ENCODE data around the gene SLC28A3. TPM values are rescaled to one million over a fixed set of nuclear protein-coding genes. Genes with fewer than 3 reads are reported as not detected.

The SLC28A3 gene
- total RNA-seq, 1 donor from 2014 or later, result not detected

- Mint-ChIP-seq H3K27ac (ENCODE audit: unreplicated experiment) (no peak overlapping the region), H3K9me3 (ENCODE audit: unreplicated experiment) (peaks cover 3% of the 10 kb centered on the region), H3K4me3 (ENCODE audit: unreplicated experiment) (no peak overlapping the region), H3K27me3 (ENCODE audit: unreplicated experiment) (no peaks in the 10 kb centered on the region), H3K36me3 (ENCODE audit: unreplicated experiment) (peaks cover 2% of the 10 kb centered on the region), H3K4me1 (ENCODE audit: unreplicated experiment) (peaks cover 27% of the 10 kb centered on the region)
- no peak for TF ChIP-seq CTCF (IDR thresholded peaks at IDR 0.05)
- DNase-seq (ENCODE audit: extremely low spot score, unreplicated experiment), result no peak
Measured at GRCh38 chr9:84325347-84325973, 15.1 kb downstream of the SLC28A3 start.

- H3K36me3 Mint-ChIP-seq (ENCODE audit: unreplicated experiment), result no peaks in the 10 kb centered on the region
- peaks cover 28% of the 10 kb centered on the region for H3K4me1 Mint-ChIP-seq (ENCODE audit: unreplicated experiment)
- H3K4me3 Mint-ChIP-seq (ENCODE audit: unreplicated experiment), result no peak overlapping the region
- peaks cover under 1% of the 10 kb centered on the region for H3K9me3 Mint-ChIP-seq (ENCODE audit: unreplicated experiment)
- no peak overlapping the region for H3K27ac Mint-ChIP-seq (ENCODE audit: unreplicated experiment)
- DNase-seq (ENCODE audit: extremely low spot score, unreplicated experiment), result no peak
- H3K27me3 Mint-ChIP-seq (ENCODE audit: unreplicated experiment), result no peaks in the 10 kb centered on the region
- TF ChIP-seq CTCF (IDR thresholded peaks at IDR 0.05), result no peak
Measured at GRCh38 chr9:84324811-84325210, 15.7 kb downstream of the SLC28A3 start.

- H3K27ac Mint-ChIP-seq (ENCODE audit: unreplicated experiment), result peak overlapping the region; percentile 83
- no peaks in the 10 kb centered on the region for H3K27me3 Mint-ChIP-seq (ENCODE audit: unreplicated experiment)
- no peak for TF ChIP-seq CTCF (IDR thresholded peaks at IDR 0.05)
- H3K9me3 Mint-ChIP-seq (ENCODE audit: unreplicated experiment), result no peaks in the 10 kb centered on the region
- no peak for DNase-seq (ENCODE audit: extremely low spot score, unreplicated experiment)
- no peak overlapping the region for H3K4me3 Mint-ChIP-seq (ENCODE audit: unreplicated experiment)
- H3K36me3 Mint-ChIP-seq (ENCODE audit: unreplicated experiment), result no peaks in the 10 kb centered on the region
- H3K4me1 Mint-ChIP-seq (ENCODE audit: unreplicated experiment), result peaks cover 30% of the 10 kb centered on the region
Measured at GRCh38 chr9:84323858-84324257, 16.7 kb downstream of the SLC28A3 start.

GRCh38 chr9:84322828-84323227 lies 17.7 kb downstream of the SLC28A3 start:
- no peak for TF ChIP-seq CTCF (IDR thresholded peaks at IDR 0.05)
- H3K9me3 Mint-ChIP-seq (ENCODE audit: unreplicated experiment), result no peaks in the 10 kb centered on the region
- no peaks in the 10 kb centered on the region for H3K27me3 Mint-ChIP-seq (ENCODE audit: unreplicated experiment)
- no peaks in the 10 kb centered on the region for H3K36me3 Mint-ChIP-seq (ENCODE audit: unreplicated experiment)
- peak overlapping the region; percentile 83 for H3K27ac Mint-ChIP-seq (ENCODE audit: unreplicated experiment)
- DNase-seq (ENCODE audit: extremely low spot score, unreplicated experiment), result no peak
- no peak overlapping the region for H3K4me3 Mint-ChIP-seq (ENCODE audit: unreplicated experiment)
- peaks cover 38% of the 10 kb centered on the region for H3K4me1 Mint-ChIP-seq (ENCODE audit: unreplicated experiment)

GRCh38 chr9:84320231-84320630 lies 20.3 kb downstream of the SLC28A3 start:
- H3K4me1 Mint-ChIP-seq (ENCODE audit: unreplicated experiment), result peaks cover 32% of the 10 kb centered on the region
- no peaks in the 10 kb centered on the region for H3K36me3 Mint-ChIP-seq (ENCODE audit: unreplicated experiment)
- no peaks in the 10 kb centered on the region for H3K27me3 Mint-ChIP-seq (ENCODE audit: unreplicated experiment)
- DNase-seq (ENCODE audit: extremely low spot score, unreplicated experiment), result no peak
- no peak for TF ChIP-seq CTCF (IDR thresholded peaks at IDR 0.05)
- H3K27ac Mint-ChIP-seq (ENCODE audit: unreplicated experiment), result no peak overlapping the region
- H3K9me3 Mint-ChIP-seq (ENCODE audit: unreplicated experiment), result no peaks in the 10 kb centered on the region
- H3K4me3 Mint-ChIP-seq (ENCODE audit: unreplicated experiment), result no peak overlapping the region

All from osteocyte (in vitro differentiated cells).